ENCODE measurements around the gene GBP4.

GBP4 gene

GRCh38 chr1:89206373-89206772, 7.6 kb upstream of the GBP4 start:
- peaks cover 45% of the 10 kb centered on the region for H3K9me3 Mint-ChIP-seq
- no peaks in the 10 kb centered on the region for H3K27me3 Mint-ChIP-seq (ENCODE audit: low read depth, poor library complexity)
- DNase-seq: no peak
- H3K36me3 Mint-ChIP-seq (ENCODE audit: low read depth): no peaks in the 10 kb centered on the region
- H3K27ac Mint-ChIP-seq: no peak overlapping the region
- H3K4me3 Mint-ChIP-seq: no peak overlapping the region
- TF ChIP-seq CTCF (IDR thresholded peaks at IDR 0.05): no peak
- H3K4me1 Mint-ChIP-seq: no peaks in the 10 kb centered on the region

GRCh38 chr1:89203166-89203565, 4.4 kb upstream of the GBP4 start:
- no peak for DNase-seq
- Mint-ChIP-seq H3K4me1 (peaks cover 8% of the 10 kb centered on the region), H3K27ac (no peak overlapping the region), H3K9me3 (peaks cover 26% of the 10 kb centered on the region), H3K27me3 (ENCODE audit: low read depth, poor library complexity) (no peaks in the 10 kb centered on the region), H3K4me3 (no peak overlapping the region), H3K36me3 (ENCODE audit: low read depth) (no peaks in the 10 kb centered on the region)
- TF ChIP-seq CTCF (IDR thresholded peaks at IDR 0.05): no peak

GRCh38 chr1:89201106-89201794, 2.5 kb upstream of the GBP4 start:
- H3K4me1 Mint-ChIP-seq: peaks cover 13% of the 10 kb centered on the region
- H3K27me3 Mint-ChIP-seq (ENCODE audit: low read depth, poor library complexity): no peaks in the 10 kb centered on the region
- DNase-seq: no peak
- H3K36me3 Mint-ChIP-seq (ENCODE audit: low read depth): no peaks in the 10 kb centered on the region
- no peak for TF ChIP-seq CTCF (IDR thresholded peaks at IDR 0.05)
- no peak overlapping the region for H3K27ac Mint-ChIP-seq
- H3K9me3 Mint-ChIP-seq: peaks cover 16% of the 10 kb centered on the region
- H3K4me3 Mint-ChIP-seq: no peak overlapping the region

GRCh38 chr1:89200663-89201062, 1.9 kb upstream of the GBP4 start:
- Mint-ChIP-seq H3K9me3 (peaks cover 16% of the 10 kb centered on the region), H3K4me1 (peaks cover 13% of the 10 kb centered on the region), H3K27me3 (ENCODE audit: low read depth, poor library complexity) (no peaks in the 10 kb centered on the region), H3K27ac (no peak overlapping the region), H3K36me3 (ENCODE audit: low read depth) (no peaks in the 10 kb centered on the region), H3K4me3 (no peak overlapping the region)
- no peak for DNase-seq
- no peak for TF ChIP-seq CTCF (IDR thresholded peaks at IDR 0.05)

GRCh38 chr1:89199525-89200031, 836 bp upstream of the GBP4 start:
- TF ChIP-seq CTCF (IDR thresholded peaks at IDR 0.05): no peak
- H3K27me3 Mint-ChIP-seq (ENCODE audit: low read depth, poor library complexity): no peaks in the 10 kb centered on the region
- H3K36me3 Mint-ChIP-seq (ENCODE audit: low read depth): no peaks in the 10 kb centered on the region
- no peak overlapping the region for H3K27ac Mint-ChIP-seq
- no peak overlapping the region for H3K4me3 Mint-ChIP-seq
- peaks cover 7% of the 10 kb centered on the region for H3K9me3 Mint-ChIP-seq
- DNase-seq: no peak
- peaks cover 13% of the 10 kb centered on the region for H3K4me1 Mint-ChIP-seq

GRCh38 chr1:89198081-89198480, 661 bp downstream of the GBP4 start:
- H3K36me3 Mint-ChIP-seq (ENCODE audit: low read depth): no peaks in the 10 kb centered on the region

More at GRCh38 chr1:89198081-89198480, 661 bp downstream of the GBP4 start:
- TF ChIP-seq CTCF (IDR thresholded peaks at IDR 0.05): no peak
- Mint-ChIP-seq H3K27ac (peak overlapping the region; percentile 52), H3K4me3 (no peak overlapping the region), H3K9me3 (no peaks in the 10 kb centered on the region), H3K4me1 (peaks cover 13% of the 10 kb centered on the region), H3K27me3 (ENCODE audit: low read depth, poor library complexity) (peaks cover 2% of the 10 kb centered on the region)
- DNase-seq: no peak
